GM19239 (cell line): Measurements from ENCODE around the gene NID1.
"Not testable (repeated sequence)": the region's sequence is repeated elsewhere in the genome, so short reads cannot be mapped to it uniquely, and the experiment has no call there.

Source experiments
- DNase-seq: peaks from one replicate; pipeline ENCODE4 v3.0.0; 2011; ENCODE audit warnings: low spot score; ENCODE audit not compliant: insufficient read length
- FAIRE-seq: peaks from 2 replicates; lab custom pipeline; 2011; peaks lifted over from hg19 to GRCh38; lab: Jason Lieb, UNC

NID1 gene

DNA sequence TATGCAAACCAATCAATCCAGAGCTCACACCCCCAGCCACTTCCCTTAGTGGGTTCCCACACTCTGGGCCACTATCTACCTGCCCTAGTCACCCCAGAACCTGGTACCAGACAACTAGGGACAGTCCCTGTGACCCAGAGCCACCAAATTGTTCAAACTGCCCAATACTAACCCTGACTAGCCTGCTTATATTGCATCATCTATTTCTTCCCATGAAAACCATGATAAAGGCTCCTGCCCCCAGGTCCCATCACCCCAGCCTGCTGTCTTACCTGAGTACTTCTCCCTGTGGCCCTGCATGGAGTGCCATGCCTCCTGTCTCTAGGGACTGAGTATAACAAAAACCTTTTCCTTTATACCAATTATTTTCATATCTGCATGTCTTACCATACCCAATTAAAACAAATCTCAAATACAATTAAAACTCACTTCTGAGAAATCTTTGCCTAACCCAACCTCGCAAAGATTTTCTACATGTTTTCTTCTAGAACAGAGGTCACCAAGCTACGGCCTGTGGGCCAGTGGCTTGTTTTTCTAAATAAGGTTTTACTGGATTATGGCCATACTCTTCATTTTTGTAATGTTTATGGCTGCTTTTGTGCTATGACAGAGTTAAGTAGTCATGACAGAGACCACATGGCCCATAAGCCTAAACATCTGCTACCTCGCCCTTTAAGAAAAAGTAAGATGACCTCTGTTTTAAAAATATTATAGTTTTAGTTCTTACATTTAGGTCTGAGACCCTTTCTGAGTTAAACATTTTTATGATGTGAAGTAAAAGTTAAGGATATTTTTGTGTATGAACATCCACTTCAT is 31.0 kb upstream of the NID1 start:
- FAIRE-seq: no peak

DNA sequence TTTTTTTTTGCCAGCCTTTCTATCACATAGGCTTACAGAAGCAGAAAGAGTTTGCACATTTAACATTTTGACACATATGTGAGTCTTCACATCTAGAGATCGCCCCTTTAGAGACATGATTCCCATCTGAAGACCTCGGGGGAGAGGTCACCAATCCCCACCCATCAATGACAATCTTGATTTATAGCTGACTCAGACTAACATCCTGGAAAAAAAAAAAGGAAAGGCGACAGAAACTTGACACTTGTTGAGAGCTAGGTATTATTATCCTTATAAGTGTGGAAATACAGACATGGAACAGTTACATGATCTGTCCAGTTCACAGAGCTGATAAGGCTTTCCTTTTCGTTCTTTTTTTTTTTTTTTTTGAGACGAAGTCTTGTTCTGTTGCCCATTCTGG is 28.0 kb upstream of the NID1 start:
- FAIRE-seq (no peak), DNase-seq (no peak)

More for the DNA sequence above, 31.0 kb upstream of the NID1 start:
- DNase-seq: no peak

DNA sequence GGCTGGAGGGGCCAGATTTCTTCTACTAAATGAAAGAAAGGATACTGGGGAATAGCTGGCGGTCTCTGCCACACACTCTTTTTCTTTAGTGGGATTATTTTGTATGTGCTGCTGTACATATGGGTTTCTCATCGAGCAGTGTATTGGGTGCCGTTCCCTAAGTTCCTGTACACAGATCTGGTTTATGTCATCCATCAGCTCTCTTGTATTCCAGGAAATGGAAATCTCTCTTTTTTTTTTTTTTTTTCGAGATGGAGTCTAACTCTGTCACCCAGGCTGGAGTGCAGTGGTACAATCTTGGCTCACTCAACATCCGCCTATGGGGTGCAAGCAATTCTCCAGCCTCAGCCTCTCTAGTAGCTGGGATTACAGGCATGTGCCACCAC is 27.0 kb upstream of the NID1 start:
- DNase-seq: no peak
- FAIRE-seq: no peak

DNA sequence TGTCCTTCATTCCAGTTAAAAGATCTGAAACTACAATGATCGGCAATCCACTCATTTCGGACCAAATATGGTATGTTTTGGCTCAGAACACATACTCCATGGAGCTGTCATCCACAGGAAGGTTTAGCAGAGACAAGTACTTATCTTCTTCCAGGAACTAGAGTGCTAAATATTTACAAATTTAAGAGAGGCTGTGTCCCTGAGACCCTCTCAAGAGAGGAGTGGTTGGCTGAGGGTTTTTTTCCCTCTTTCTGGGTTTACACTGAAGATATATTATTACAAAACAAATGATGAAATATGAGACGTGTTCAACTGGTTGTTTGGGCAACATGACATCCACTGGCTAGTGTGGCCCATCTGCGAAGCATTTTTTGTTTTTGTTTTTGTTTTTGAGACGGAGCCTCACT is 25.9 kb upstream of the NID1 start:
- no peak for FAIRE-seq
- DNase-seq: no peak

DNA sequence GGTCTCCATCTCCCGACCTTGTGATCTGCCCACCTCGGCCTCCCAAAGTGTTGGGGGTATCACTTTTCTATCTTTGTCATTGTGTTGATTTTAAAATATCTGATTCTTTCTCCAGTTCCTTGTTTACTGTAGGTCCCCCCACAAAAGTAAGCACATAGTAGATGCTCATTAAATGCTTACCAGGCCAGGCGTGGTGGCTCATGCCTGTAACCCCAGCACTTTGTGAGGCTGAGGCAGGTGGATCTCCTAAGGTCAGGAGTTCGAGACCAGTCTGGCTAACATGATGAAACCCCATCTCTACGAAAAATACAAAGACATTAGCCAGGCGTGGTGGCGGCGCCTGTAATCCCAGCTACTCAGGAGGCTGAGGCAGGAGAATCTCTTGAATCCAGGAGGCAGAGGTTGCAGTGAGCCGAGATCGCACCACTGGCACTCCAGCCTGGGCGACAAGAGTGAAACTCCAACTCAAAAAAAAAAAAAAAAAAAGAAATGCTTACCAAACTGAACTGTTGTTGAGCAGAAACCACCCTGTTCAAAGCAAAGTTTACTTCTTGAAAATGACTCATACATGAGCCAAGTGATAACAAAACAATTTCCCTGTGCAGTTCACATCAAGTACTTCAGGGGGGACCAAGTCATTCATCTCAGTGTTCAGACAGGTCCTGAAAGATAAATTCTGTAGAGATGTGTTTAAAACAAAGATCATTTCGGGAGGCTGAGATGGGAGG is 24.3 kb upstream of the NID1 start:
- no peak for FAIRE-seq
- DNase-seq: no peak

DNA sequence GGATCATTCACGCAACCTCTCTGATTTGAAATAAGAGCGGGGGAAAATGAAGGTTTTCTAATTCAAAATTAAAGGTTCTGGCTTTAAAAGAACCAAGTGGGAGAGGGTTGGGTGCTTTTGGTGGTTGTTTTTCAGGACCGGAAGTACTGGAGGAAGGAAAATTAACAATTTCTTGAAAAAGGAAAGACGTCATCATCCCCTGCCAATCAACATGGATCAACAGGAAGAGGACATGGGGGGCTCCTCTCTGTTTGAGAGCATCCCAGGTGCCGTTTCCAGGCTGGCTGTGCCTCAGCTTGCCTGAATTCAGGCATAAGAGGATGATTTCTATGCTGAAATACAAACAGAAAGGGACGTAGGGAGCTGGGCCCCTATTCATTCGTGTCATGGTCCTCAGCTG is 21.6 kb upstream of the NID1 start:
- no peak for DNase-seq

DNA sequence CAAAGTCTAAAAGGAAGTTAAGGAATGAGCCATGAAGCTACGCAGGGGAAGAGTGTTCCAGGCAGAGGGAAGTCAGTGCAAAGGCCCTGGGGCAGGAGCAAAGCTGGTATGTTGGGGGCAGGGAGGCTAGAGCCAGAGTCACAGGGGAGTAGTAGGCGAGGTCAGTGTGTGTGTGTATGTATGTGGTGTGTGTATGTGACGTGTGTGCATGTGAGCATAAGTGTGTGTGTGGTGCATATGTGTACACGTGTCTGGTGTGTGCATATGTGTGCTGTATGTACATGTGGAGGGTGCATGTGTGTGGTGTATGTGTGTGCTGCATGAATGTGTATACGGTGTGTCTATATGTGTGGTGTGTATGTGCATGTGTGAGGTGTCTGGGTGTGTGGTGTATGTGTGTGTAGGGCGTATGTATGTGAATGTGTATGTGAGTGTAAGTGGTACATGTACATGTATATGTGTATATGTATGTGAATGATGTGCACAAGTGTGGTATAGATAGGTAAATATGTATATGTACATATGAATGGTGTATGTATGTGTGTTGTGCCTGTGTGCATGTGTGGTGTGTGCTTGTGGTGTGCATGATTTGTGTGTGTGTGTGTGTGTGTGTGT is 20.8 kb upstream of the NID1 start:
- DNase-seq: no peak
- FAIRE-seq: no peak

More for the DNA sequence above, 21.6 kb upstream of the NID1 start:
- FAIRE-seq: no peak

DNA sequence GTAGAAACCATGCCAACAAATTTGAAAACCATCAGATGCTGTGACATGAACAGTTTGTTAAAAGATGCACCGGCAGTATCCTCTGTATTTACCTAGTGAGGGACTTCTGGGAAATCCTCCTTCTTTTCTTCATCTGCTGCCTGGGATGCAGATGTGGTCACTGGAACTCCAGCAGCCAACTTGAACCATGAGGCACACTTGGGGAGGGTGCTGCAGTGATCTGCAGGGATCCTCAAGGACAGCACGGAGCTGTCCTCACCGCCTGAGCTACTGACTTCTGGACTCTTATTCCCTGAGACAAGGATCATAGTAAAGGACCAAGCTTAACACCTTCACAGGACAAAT is 19.5 kb upstream of the NID1 start:
- FAIRE-seq: no peak
- no peak for DNase-seq

DNA sequence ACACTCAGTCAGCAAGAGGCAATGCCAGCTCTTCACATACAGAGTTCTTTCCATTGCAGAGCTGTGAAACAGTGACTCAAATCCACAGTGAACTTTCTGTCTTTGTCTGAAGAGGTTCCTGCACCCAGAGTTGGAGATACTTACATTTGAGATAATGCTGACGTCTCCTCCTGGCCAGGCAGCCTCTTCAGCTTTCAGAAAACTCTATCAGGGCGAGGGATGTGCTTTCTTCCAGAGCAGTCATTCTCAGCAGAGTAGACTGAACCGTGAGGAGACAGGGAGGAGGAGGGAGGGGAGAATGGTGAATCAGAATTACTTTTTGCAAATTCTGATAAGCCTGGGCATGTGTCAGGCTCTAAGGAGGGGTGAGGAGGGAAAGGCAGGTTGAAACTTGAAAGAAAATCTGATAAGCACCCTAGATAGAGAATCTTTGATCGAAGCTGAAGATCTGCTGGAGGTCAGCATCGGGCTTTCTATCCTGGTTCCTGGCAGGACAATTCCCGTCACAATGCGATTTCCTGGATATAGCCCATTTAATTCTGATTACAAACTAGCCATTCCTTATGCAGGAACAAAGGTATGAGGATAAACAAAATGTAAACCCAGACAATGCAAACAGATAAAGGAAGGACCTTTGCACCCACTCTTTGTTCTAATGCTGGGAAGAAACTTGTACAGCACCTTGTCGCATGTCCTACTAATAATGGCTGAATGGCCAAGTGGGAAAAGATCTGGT is 18.9 kb upstream of the NID1 start:
- no peak for FAIRE-seq
- no peak for DNase-seq

DNA sequence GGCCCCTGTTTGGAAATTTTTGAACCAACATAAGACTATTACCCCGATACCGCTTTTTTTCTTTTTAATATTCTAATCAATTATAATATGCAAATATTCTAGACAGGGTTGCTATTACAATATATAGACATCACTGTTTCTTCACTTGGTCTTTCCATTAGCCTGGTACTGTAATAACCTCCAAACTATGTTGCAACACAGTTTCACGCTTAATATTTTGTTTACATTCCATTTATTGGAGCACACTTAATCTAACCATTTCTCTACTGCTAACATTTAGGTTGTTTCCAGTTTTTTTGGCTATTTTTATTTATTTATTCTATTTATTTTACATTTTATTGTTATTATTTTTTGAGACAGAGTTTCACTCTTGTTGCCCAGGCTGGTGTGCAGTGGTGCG is 17.6 kb upstream of the NID1 start:
- FAIRE-seq (no peak), DNase-seq (no peak)

DNA sequence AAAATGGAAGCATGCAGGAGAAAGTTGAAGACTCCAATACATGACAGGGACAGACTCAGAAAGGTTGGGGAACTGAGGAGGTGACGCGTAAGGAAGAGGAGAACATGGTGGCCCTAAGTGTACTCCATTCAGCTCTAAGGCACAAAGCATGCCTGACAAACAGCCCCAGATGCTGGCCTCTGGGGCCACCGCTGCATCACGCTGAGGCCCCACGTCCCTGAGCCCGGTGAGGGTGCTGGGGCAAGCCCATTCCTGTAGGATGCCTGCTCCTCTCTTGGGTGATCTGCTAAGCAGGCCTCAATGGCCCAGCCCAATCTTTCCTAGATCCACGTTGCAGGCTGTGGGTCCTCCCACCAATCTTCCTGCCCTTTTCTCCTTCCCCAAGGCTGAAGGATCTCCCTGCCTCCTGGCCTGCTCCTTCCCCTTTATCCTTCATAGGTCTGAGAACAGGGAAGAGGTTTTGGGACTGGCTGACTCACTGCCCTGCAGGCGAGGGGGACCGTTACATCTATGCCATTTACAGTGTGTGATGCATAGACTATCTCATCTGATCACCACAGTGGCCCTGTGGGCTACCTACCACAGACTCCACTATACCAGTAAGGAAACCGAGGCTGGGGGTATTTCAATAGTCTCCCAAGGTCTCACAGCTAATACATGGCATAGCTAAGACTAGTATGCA is 16.8 kb upstream of the NID1 start:
- FAIRE-seq: no peak
- DNase-seq: no peak

DNA sequence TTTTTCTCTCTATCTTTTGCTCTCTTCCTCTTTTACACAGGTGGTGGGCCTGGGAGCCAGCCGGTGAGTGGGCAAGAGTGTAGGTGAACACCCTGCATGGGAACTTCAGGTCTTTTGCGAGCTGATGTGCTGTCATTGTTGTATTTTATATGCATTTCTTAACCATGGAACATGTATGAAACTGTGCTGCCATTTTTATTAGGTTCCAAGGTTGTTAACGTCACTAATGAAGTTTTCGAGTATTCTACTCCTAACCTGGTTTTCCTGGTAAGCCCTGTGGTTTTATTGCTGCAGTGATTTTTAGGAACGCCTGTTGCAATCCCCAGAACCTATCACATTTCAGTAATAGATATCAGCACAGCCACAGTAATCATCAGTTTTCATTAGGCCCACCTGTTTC is 14.8 kb upstream of the NID1 start:
- DNase-seq (no peak), FAIRE-seq (no peak)

DNA sequence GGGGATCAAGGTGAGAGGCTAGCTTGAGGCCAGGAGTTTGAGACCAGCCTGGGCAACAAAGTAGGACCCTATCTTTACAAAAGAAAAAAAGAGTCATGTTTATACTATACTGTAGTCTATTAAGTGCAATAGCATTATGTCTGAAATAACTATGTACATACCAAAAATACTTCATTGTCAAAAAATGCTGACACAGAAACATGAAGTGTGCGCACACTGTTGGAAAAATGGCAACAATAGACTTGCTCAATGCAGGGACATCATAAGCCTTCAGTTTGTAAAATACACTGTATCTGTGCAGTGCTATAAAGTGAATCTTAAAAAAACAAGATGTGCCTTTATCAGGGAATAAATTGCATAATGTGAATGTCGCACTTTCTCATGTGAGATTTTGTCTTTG is 14.1 kb upstream of the NID1 start:
- FAIRE-seq (no peak), DNase-seq (no peak)

DNA sequence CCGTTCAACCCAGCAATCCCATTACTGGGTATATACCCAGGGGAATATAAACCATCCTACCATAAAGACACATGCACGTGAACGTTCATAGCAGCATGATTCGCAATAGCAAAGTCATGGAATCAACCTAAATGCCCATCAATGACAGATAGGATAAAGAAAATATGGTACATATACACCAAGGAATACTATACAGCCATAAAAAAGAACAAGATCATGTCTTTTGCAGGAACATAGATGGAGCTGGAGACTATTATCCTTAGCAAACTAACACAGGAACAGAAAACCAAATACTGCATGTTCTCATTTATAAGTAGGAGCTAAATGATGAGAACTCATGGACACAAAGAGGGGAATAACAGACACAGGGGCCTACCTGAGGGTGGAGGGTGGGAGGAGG is 13.2 kb upstream of the NID1 start:
- not testable (repeated sequence) for DNase-seq, FAIRE-seq

DNA sequence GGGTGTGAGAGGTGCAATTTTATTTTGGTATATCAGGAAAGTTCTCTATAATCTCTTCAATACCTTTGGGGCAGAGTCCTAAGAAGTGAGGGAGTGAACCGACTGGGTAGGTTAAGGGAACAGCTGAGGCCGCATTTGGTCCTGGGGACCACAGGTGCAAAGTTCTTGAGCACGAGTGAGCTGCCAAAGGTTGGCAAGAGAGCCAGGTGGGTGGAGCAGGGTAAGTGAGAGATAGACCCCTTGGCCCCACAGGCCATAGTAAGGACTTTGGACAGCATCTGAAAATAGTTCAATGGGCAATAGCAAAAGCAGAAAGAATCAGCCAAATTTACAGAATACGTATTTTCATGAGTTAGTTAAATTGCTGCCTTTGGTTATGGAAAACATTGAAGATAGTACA is 11.0 kb upstream of the NID1 start:
- no peak for DNase-seq
- FAIRE-seq: no peak

DNA sequence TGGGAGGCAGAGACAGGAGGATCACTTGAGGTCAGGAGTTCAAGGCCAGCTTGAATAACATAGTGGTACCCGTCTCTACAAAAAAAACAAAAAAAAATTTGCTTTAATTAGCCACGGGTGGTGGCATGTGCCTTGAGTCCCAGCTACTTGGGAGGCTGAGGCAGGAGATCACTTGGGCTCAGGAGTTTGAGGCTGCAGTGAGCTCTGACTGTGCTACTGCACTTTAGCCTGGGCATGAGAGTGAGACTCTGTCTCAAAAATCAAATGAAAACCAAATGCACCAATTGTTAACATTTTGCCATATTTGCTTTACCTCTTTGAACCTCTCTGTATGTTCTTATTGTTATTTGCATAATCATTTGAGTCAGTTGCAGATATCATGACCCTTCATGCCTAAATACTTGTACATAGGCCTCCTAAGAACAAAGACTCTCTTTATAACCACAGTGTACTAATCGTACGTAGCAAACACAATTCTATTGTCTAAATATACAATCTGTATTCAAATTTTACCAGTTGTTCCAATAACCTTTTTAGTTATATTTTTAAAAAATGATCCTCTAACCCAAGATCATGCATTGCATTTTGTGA is 8.5 kb upstream of the NID1 start:
- no peak for DNase-seq
- no peak for FAIRE-seq

DNA sequence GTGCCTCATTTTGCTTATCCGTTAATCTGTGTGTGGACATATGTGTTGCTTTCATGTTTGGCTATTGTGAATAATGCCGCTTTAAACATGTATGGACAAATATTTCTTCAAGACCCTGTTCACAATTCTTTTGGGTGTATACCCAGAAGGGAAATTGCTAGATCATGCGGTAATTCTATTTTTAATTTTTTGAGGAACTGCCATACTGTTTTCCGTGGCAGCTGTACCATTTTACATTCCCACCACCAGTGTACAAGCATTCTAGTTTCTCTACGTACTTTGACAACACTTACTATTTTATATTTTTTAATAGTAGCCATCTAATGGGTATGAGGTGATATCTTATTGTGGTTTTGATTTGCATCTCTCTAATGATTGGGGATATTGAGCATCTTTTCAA is 7.1 kb upstream of the NID1 start:
- no peak for FAIRE-seq
- DNase-seq: no peak

DNA sequence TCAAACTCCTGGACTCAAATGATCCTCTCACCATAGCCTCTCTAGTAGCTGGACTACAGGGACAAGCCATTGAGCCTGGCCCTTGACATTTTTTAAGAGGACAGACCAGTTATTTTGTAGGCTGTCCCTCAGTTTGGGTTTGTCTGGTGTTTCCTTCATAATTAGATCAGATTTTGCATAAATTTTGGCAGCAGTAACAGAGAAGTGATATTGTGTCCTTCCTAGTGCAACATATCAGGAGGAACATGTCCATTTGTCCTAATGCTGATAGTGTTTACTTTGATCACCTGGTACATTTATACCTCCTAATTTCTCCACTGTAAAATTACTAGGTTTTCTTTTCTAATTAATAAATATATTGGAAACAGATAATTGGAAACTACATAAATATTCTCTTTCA is 5.9 kb upstream of the NID1 start:
- DNase-seq (no peak), FAIRE-seq (no peak)

DNA sequence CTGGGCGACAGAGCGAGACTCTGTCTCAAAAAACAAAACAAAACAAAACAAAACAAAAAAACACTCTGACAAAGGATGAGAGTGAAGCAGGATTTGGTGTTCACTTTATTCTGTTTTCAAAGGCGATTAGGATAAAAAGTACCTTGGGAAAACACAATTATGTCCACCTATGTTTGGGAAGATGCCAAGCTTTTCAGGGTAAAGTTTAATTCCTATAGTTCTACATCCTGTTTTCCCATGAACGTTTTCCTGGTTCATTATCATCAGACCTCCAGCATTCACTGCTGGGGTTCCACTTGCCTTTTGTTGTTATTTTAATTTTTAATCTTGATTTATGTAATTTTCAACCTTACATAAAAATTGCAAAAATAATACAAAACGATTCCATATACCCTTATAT is 4.9 kb upstream of the NID1 start:
- DNase-seq (no peak), FAIRE-seq (no peak)

DNA sequence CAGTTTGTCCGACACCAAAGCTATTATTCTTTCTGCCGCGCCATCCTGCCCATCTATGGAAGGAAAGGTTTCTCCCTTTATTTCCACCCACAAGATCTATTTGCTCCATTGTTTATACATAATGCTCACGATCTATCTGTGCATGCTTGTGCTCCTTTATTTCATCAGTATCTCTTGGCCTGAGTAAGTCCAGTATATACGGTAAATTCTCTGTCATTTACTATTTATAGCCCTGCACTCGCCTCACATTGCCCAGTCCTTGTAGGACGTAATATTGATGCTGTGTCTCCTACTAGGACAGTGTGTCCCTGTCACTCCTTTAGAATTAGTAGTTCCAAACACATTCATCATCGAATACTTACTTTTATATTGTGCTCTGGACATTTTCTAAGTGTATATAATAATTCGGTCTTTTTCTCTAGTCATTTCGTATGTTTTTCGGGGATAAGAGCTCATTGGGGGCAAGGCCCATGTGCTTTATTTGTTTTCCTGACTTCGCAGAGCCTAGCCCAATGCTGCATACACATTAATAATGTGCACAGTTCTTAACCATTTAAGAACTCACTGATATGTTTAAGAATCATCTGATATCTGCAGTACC is 3.1 kb upstream of the NID1 start:
- DNase-seq (no peak), FAIRE-seq (no peak)
